ENCODE measurements around the gene VMAC.

Gene VMAC

DNA sequence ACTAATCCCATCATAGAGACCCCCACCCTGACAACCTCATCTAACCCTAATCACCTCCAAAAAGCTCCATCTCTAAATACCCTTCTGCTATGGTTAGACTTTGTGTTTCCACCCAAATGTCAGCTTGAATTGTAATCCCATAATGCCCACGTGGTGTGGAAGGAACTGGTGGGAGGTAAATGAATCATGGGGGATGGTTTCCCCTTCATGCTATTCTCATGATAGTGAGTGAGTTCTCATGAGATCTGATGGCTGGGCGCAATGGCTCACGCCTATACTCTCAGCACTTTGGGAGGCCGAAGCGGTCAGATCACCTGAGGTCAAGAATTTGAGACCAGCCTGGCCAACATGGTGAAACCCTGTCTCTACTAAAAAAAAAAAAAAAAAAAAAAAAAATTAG lies 2.6 kb downstream of the VMAC start:
- Histone ChIP-seq H3K23ac (ENCODE audit: low read length) (no peak overlapping the region), H3K4ac (ENCODE audit: low read depth, low read length) (no peak overlapping the region), H2BK15ac (replicated peaks; ENCODE audit: low read depth) (no peak overlapping the region), H3K36me3 (ENCODE audit: control insufficient read depth, insufficient read depth, low read length) (no peaks in the 10 kb centered on the region), H3K27me3 (ENCODE audit: insufficient read depth, low read length, poor library complexity) (no peaks in the 10 kb centered on the region), H3K79me2 (ENCODE audit: control insufficient read depth, insufficient read depth, low read length) (peaks cover 12% of the 10 kb centered on the region), H3K4me2 (ENCODE audit: low read length) (no peak overlapping the region), H3K4me1 (ENCODE audit: control insufficient read depth, low read depth, low read length) (no peaks in the 10 kb centered on the region), H3K4me3 (ENCODE audit: low read length) (no peak overlapping the region), H2BK120ac (ENCODE audit: low read depth, low read length) (no peak overlapping the region), H3K18ac (ENCODE audit: low read length) (no peak overlapping the region), H2AK5ac (ENCODE audit: low read length) (no peak overlapping the region), H4K5ac (ENCODE audit: low read length) (no peak overlapping the region), H2BK5ac (ENCODE audit: low read length) (no peak overlapping the region), H3K9ac (ENCODE audit: low read length) (no peak overlapping the region), H4K8ac (ENCODE audit: low read depth, low read length) (no peak overlapping the region), H3K27ac (ENCODE audit: low read depth, low read length) (no peak overlapping the region), H3K79me1 (ENCODE audit: low read length) (peaks cover 7% of the 10 kb centered on the region), H3K56ac (ENCODE audit: low read length) (no peak overlapping the region)
- no peak for DNase-seq
- no CpG with 5 or more reads among the region's 5 CpGs for WGBS (ENCODE audit: extremely low coverage, insufficient coverage, low lambda C conversion rate)

DNA sequence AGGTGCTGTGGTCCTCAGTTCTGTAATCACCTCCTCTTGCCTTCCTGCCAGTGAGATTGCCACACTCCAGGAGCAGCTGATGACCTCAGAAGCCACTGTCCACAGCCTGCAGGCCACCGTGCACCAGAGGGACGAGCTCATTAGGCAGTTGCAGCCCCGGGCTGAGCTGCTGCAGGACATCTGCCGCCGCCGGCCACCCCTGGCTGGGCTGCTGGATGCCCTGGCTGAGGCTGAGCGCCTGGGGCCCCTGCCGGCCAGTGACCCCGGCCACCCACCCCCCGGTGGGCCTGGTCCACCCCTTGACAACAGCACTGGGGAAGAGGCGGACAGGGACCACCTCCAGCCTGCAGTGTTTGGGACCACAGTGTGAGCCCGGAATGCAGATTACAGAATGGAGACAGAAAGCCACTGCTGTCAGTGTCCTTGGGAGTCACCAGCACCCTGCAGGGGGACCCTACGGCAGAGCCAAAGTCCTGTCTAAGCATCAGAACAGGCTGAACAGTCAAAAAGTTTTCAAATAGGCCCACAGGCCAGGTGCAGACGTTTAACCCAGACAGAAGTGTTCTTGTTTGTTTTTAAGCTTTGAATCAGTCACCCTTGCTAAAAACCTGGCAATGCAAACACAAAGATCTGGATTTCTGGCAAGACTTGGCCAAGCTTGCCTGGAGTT lies 4.2 kb downstream of the VMAC start:
- Histone ChIP-seq H3K56ac (ENCODE audit: low read length) (no peak overlapping the region), H3K18ac (ENCODE audit: low read length) (no peak overlapping the region), H2BK15ac (replicated peaks; ENCODE audit: low read depth) (no peak overlapping the region), H3K4me3 (ENCODE audit: low read length) (no peak overlapping the region), H3K4me2 (ENCODE audit: low read length) (no peak overlapping the region), H2BK5ac (ENCODE audit: low read length) (no peak overlapping the region), H3K23ac (ENCODE audit: low read length) (no peak overlapping the region), H4K5ac (ENCODE audit: low read length) (no peak overlapping the region), H3K9ac (ENCODE audit: low read length) (no peak overlapping the region), H3K4me1 (ENCODE audit: control insufficient read depth, low read depth, low read length) (no peaks in the 10 kb centered on the region), H2BK120ac (ENCODE audit: low read depth, low read length) (no peak overlapping the region), H3K4ac (ENCODE audit: low read depth, low read length) (no peak overlapping the region), H3K27me3 (ENCODE audit: insufficient read depth, low read length, poor library complexity) (no peaks in the 10 kb centered on the region), H3K36me3 (ENCODE audit: control insufficient read depth, insufficient read depth, low read length) (no peaks in the 10 kb centered on the region), H3K79me2 (ENCODE audit: control insufficient read depth, insufficient read depth, low read length) (no peaks in the 10 kb centered on the region), H4K8ac (ENCODE audit: low read depth, low read length) (no peak overlapping the region), H2AK5ac (ENCODE audit: low read length) (no peak overlapping the region), H3K27ac (ENCODE audit: low read depth, low read length) (no peak overlapping the region), H3K79me1 (ENCODE audit: low read length) (no peaks in the 10 kb centered on the region)
- no peak for DNase-seq
- no CpG with 5 or more reads among the region's 14 CpGs for WGBS (ENCODE audit: extremely low coverage, insufficient coverage, low lambda C conversion rate)

DNA sequence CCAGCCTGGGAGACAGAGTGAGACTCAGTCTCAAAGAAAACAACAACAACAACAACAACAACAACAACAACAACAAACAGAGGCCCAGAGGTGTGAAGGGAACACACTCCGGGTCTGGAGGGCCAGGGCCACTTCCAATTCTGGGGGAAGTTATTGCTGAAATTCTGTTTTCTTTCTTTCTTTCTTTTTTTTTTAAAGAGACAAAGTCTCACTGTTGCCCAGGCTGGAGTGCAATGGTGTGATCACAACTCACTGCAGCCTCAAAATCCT lies 5.9 kb downstream of the VMAC start:
- no peak overlapping the region for H3K56ac ChIP-seq (ENCODE audit: low read length)
- WGBS (ENCODE audit: extremely low coverage, insufficient coverage, low lambda C conversion rate) = no CpG with 5 or more reads among the region's 1 CpG

DNA sequence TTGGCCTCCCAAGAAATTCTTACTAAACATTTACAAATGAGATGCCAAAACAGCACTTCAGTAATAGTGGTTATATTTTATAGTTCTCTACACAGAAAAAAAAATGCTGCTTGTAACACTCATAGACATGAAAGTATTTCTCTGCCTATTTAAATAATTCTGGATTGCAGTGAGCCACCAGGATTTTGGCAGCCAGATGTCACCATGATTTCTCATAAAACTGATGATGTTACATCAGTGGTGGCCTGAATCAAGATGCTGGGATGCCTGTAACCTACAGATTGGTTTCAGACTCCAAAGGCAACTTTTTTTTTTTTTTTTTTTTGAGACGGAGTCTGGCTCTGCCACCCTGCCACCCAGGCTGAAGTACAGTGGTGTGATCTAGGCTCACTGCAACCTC lies 6.7 kb downstream of the VMAC start:
- Histone ChIP-seq H3K27ac (ENCODE audit: low read depth, low read length) (no peak overlapping the region), H2AK5ac (ENCODE audit: low read length) (no peak overlapping the region), H3K27me3 (ENCODE audit: insufficient read depth, low read length, poor library complexity) (no peaks in the 10 kb centered on the region)

More for the DNA sequence above, 5.9 kb downstream of the VMAC start:
- Histone ChIP-seq H3K18ac (ENCODE audit: low read length) (no peak overlapping the region), H4K5ac (ENCODE audit: low read length) (no peak overlapping the region), H2BK120ac (ENCODE audit: low read depth, low read length) (no peak overlapping the region), H2AK5ac (ENCODE audit: low read length) (no peak overlapping the region), H3K27me3 (ENCODE audit: insufficient read depth, low read length, poor library complexity) (no peaks in the 10 kb centered on the region), H3K23ac (ENCODE audit: low read length) (no peak overlapping the region), H3K4me2 (ENCODE audit: low read length) (no peak overlapping the region), H3K4me1 (ENCODE audit: control insufficient read depth, low read depth, low read length) (no peaks in the 10 kb centered on the region), H3K4me3 (ENCODE audit: low read length) (no peak overlapping the region), H3K79me1 (ENCODE audit: low read length) (no peaks in the 10 kb centered on the region), H3K27ac (ENCODE audit: low read depth, low read length) (no peak overlapping the region), H3K4ac (ENCODE audit: low read depth, low read length) (no peak overlapping the region), H4K8ac (ENCODE audit: low read depth, low read length) (no peak overlapping the region), H2BK15ac (replicated peaks; ENCODE audit: low read depth) (no peak overlapping the region), H3K36me3 (ENCODE audit: control insufficient read depth, insufficient read depth, low read length) (no peaks in the 10 kb centered on the region), H3K9ac (ENCODE audit: low read length) (no peak overlapping the region), H3K79me2 (ENCODE audit: control insufficient read depth, insufficient read depth, low read length) (no peaks in the 10 kb centered on the region), H2BK5ac (ENCODE audit: low read length) (no peak overlapping the region)
- DNase-seq = no peak

GRCh38 chr19:5913739-5914357 lies 9.2 kb downstream of the VMAC start, which contains the start of gene CAPS:
Gene CAPS (plus strand): TSS chr19:5914254. CDS start chr19:5914407, 153 bp downstream.
- H3K79me1 ChIP-seq (ENCODE audit: low read length) = no peaks in the 10 kb centered on the region
- H3K36me3 ChIP-seq (ENCODE audit: control insufficient read depth, insufficient read depth, low read length) = peaks cover 2% of the 10 kb centered on the region
- no peak within 1 kb of the TSS for H2AK5ac ChIP-seq (ENCODE audit: low read length)
- no peak within 1 kb of the TSS for H2BK5ac ChIP-seq (ENCODE audit: low read length)
- H2BK120ac ChIP-seq (ENCODE audit: low read depth, low read length) = no peak within 1 kb of the TSS
- no peak within 1 kb of the TSS for H3K18ac ChIP-seq (ENCODE audit: low read length)
- H3K56ac ChIP-seq (ENCODE audit: low read length) = no peak within 1 kb of the TSS
- H3K4ac ChIP-seq (ENCODE audit: low read depth, low read length) = no peak within 1 kb of the TSS
- H3K4me3 ChIP-seq (ENCODE audit: low read length) = no peak within 1 kb of the TSS
- H3K27me3 ChIP-seq (ENCODE audit: insufficient read depth, low read length, poor library complexity) = no peaks in the 10 kb centered on the region
- WGBS (ENCODE audit: extremely low coverage, insufficient coverage, low lambda C conversion rate) = no CpG with 5 or more reads among the region's 10 CpGs
- H3K79me2 ChIP-seq (ENCODE audit: control insufficient read depth, insufficient read depth, low read length) = no peaks in the 10 kb centered on the region
- no peak within 1 kb of the TSS for H4K5ac ChIP-seq (ENCODE audit: low read length)
- H4K8ac ChIP-seq (ENCODE audit: low read depth, low read length) = no peak within 1 kb of the TSS
- no peak within 1 kb of the TSS for H3K4me2 ChIP-seq (ENCODE audit: low read length)
- H3K27ac ChIP-seq (ENCODE audit: low read depth, low read length) = no peak within 1 kb of the TSS
- no peaks in the 10 kb centered on the region for H3K4me1 ChIP-seq (ENCODE audit: control insufficient read depth, low read depth, low read length)
- no peak for DNase-seq
- H3K23ac ChIP-seq (ENCODE audit: low read length) = no peak within 1 kb of the TSS
- no peak within 1 kb of the TSS for H2BK15ac ChIP-seq (replicated peaks; ENCODE audit: low read depth)
- no peak within 1 kb of the TSS for H3K9ac ChIP-seq (ENCODE audit: low read length)

More for the DNA sequence above, 6.7 kb downstream of the VMAC start:
- H3K36me3 ChIP-seq (ENCODE audit: control insufficient read depth, insufficient read depth, low read length) = no peaks in the 10 kb centered on the region
- H3K4me1 ChIP-seq (ENCODE audit: control insufficient read depth, low read depth, low read length) = no peaks in the 10 kb centered on the region
- no peak overlapping the region for H2BK5ac ChIP-seq (ENCODE audit: low read length)
- no peak overlapping the region for H4K8ac ChIP-seq (ENCODE audit: low read depth, low read length)
- H2BK120ac ChIP-seq (ENCODE audit: low read depth, low read length) = no peak overlapping the region
- no peak overlapping the region for H3K4me3 ChIP-seq (ENCODE audit: low read length)
- no peak overlapping the region for H2BK15ac ChIP-seq (replicated peaks; ENCODE audit: low read depth)
- no peaks in the 10 kb centered on the region for H3K79me2 ChIP-seq (ENCODE audit: control insufficient read depth, insufficient read depth, low read length)
- DNase-seq = no peak
- H3K56ac ChIP-seq (ENCODE audit: low read length) = no peak overlapping the region
- no peak overlapping the region for H3K23ac ChIP-seq (ENCODE audit: low read length)
- no peak overlapping the region for H4K5ac ChIP-seq (ENCODE audit: low read length)
- H3K4me2 ChIP-seq (ENCODE audit: low read length) = no peak overlapping the region
- no peak overlapping the region for H3K4ac ChIP-seq (ENCODE audit: low read depth, low read length)
- no peak overlapping the region for H3K9ac ChIP-seq (ENCODE audit: low read length)
- H3K18ac ChIP-seq (ENCODE audit: low read length) = no peak overlapping the region
- no CpG with 5 or more reads among the region's 1 CpG for WGBS (ENCODE audit: extremely low coverage, insufficient coverage, low lambda C conversion rate)
- H3K79me1 ChIP-seq (ENCODE audit: low read length) = no peaks in the 10 kb centered on the region

- no peak overlapping the region for H3K9ac ChIP-seq (ENCODE audit: low read length)
- no peak overlapping the region for H2BK5ac ChIP-seq (ENCODE audit: low read length)
- H3K79me1 ChIP-seq (ENCODE audit: low read length) = no peaks in the 10 kb centered on the region
- no peak overlapping the region for H3K27ac ChIP-seq (ENCODE audit: low read depth, low read length)
- H4K5ac ChIP-seq (ENCODE audit: low read length) = no peak overlapping the region
- H3K23ac ChIP-seq (ENCODE audit: low read length) = no peak overlapping the region
- no peak overlapping the region for H3K4ac ChIP-seq (ENCODE audit: low read depth, low read length)
- no peaks in the 10 kb centered on the region for H3K27me3 ChIP-seq (ENCODE audit: insufficient read depth, low read length, poor library complexity)
- H2BK15ac ChIP-seq (replicated peaks; ENCODE audit: low read depth) = no peak overlapping the region
- WGBS (ENCODE audit: extremely low coverage, insufficient coverage, low lambda C conversion rate) = no CpG with 5 or more reads among the region's 22 CpGs
- no peaks in the 10 kb centered on the region for H3K79me2 ChIP-seq (ENCODE audit: control insufficient read depth, insufficient read depth, low read length)
- H3K4me2 ChIP-seq (ENCODE audit: low read length) = no peak overlapping the region
- no peak overlapping the region for H2AK5ac ChIP-seq (ENCODE audit: low read length)
- H3K18ac ChIP-seq (ENCODE audit: low read length) = no peak overlapping the region
- no peak overlapping the region for H3K4me3 ChIP-seq (ENCODE audit: low read length)
- DNase-seq = no peak
- H4K8ac ChIP-seq (ENCODE audit: low read depth, low read length) = no peak overlapping the region
- peaks cover 2% of the 10 kb centered on the region for H3K36me3 ChIP-seq (ENCODE audit: control insufficient read depth, insufficient read depth, low read length)
- no peaks in the 10 kb centered on the region for H3K4me1 ChIP-seq (ENCODE audit: control insufficient read depth, low read depth, low read length)
- no peak overlapping the region for H2BK120ac ChIP-seq (ENCODE audit: low read depth, low read length)
- no peak overlapping the region for H3K56ac ChIP-seq (ENCODE audit: low read length)
Measured at GRCh38 chr19:5914358-5914774, 9.7 kb downstream of the VMAC start.
